B cell (primary cell): ENCODE results near the gene IL3RA. TPM values are rescaled to one million over a fixed set of nuclear protein-coding genes. Genes with fewer than 3 reads are reported as not detected.

Source experiments
- ATAC-seq: fragments of 200-7000 bp; cut with Tn5 transposase; one replicate; pipeline ENCODE4 v1.10.0; 2021; ENCODE audit warnings: low read depth, mild to moderate bottlenecking, moderate number of reproducible peaks, moderate library complexity
- CTCF ChIA-PET: fragments of 350-600 bp; sonication (Branson Sonifier 250); formaldehyde crosslinking; loops from one replicate; lab custom pipeline; 2021; ENCODE audit warnings: antibody characterized with exemption, inconsistent platforms; lab: Charles Lee
- POLR2A ChIA-PET: fragments of 350-600 bp; sonication (Branson Sonifier 250); formaldehyde crosslinking; loops from one replicate; lab custom pipeline; 2021; ENCODE audit warnings: antibody characterized with exemption; lab: Charles Lee
- DNase-seq: peaks from one replicate; pipeline ENCODE4 v3.0.0; 2013
- H2AFZ ChIP-seq: 2 replicates; pipeline ENCODE4 v1.6.1; 2012; ENCODE audit warnings: mild to moderate bottlenecking, low read depth, low read length; ENCODE audit not compliant: insufficient read depth, poor library complexity, severe bottlenecking
- H3K27ac ChIP-seq, 2 donors: 1 replicate in 1 of 2; 2 replicates in 1 of 2; pipeline ENCODE4 v1.5.1; 2012 to 2013; ENCODE audit warnings: low read length in 2 of 2, mild to moderate bottlenecking in 2 of 2, moderate library complexity in 1 of 2
- H3K27me3 ChIP-seq, 4 experiments: fragments of 200-600 bp in 1 of 4; sonication (generic) in 1 of 4; replicated peaks in 1 of 4; 1 replicate in 2 of 4; 2 replicates in 2 of 4; pipeline versions ENCODE4 v1.6.1 to v1.7.0; 2013 to 2016; ENCODE audit warnings: low read length in 3 of 4, mild to moderate bottlenecking in 2 of 4, mixed read lengths in 1 of 4, moderate library complexity in 1 of 4; ENCODE audit not compliant: insufficient read depth in 4 of 4, control insufficient read depth in 3 of 4; ENCODE audit errors: control extremely low read depth in 1 of 4
- H3K36me3 ChIP-seq, 2 experiments: replicated peaks in 1 of 2; 1 replicate in 1 of 2; 2 replicates in 1 of 2; pipeline versions ENCODE4 v1.6.1 to v1.7.1; 2013; ENCODE audit warnings: low read length in 1 of 2; ENCODE audit not compliant: insufficient read depth in 2 of 2, control insufficient read depth in 1 of 2; ENCODE audit errors: control extremely low read depth in 1 of 2, extremely low read depth in 1 of 2
- H3K4me1 ChIP-seq, 2 donors: fragments of 200-600 bp in 1 of 2; sonication (generic) in 1 of 2; 1 replicate in 1 of 2; 2 replicates in 1 of 2; pipeline versions ENCODE4 v1.5.1 to v1.6.1; 2013 to 2017; ENCODE audit warnings: low read length in 2 of 2; ENCODE audit not compliant: control insufficient read depth in 2 of 2, insufficient read depth in 2 of 2
- H3K4me2 ChIP-seq: replicated peaks from 2 replicates; pipeline ENCODE3; 2012; ENCODE audit warnings: mild to moderate bottlenecking, low read depth, low read length; ENCODE audit not compliant: poor library complexity, severe bottlenecking
- H3K4me3 ChIP-seq, 5 experiments: fragments of 200-600 bp in 1 of 5; sonication (generic) in 1 of 5; 1 replicate in 3 of 5; 2 replicates in 2 of 5; pipeline versions ENCODE4 v1.5.1 to v1.7.0; 2011 to 2016; ENCODE audit warnings: low read length in 4 of 5, mild to moderate bottlenecking in 4 of 5, low read depth in 2 of 5, control low read depth in 1 of 5, moderate library complexity in 1 of 5; ENCODE audit not compliant: insufficient read depth in 1 of 5; ENCODE audit errors: control extremely low read depth in 1 of 5, extremely low read depth in 1 of 5
- H3K79me2 ChIP-seq: fragments of 200-600 bp; sonication (generic); one replicate; pipeline ENCODE4 v1.6.0; 2016; ENCODE audit warnings: low read length; ENCODE audit not compliant: control insufficient read depth, insufficient read depth
- H3K9ac ChIP-seq: fragments of 200-600 bp; sonication (generic); 2 replicates; pipeline ENCODE4 v1.6.1; 2017; ENCODE audit warnings: mild to moderate bottlenecking, low read length, moderate library complexity
- H3K9me3 ChIP-seq, 3 donors: one replicate each; pipeline versions ENCODE4 v1.6.1 to v1.7.1; 2013; ENCODE audit warnings: low read length in 2 of 3; ENCODE audit not compliant: control insufficient read depth in 2 of 3, insufficient read depth in 1 of 3; ENCODE audit errors: control extremely low read depth in 1 of 3
- H4K20me1 ChIP-seq: 2 replicates; pipeline ENCODE4 v1.6.0; 2012; ENCODE audit warnings: mild to moderate bottlenecking, low read length; ENCODE audit not compliant: insufficient read depth, control insufficient read depth, poor library complexity, severe bottlenecking
- H3K27ac Mint-ChIP-seq: one replicate; pipeline ENCODE4 v1.8.0; 2021; ENCODE audit warnings: mixed read lengths
- H3K27me3 Mint-ChIP-seq: one replicate; pipeline ENCODE4 v1.8.0; 2021; ENCODE audit warnings: mixed read lengths
- H3K4me1 Mint-ChIP-seq: one replicate; pipeline ENCODE4 v1.8.0; 2021; ENCODE audit warnings: mixed read lengths
- H3K4me3 Mint-ChIP-seq: one replicate; pipeline ENCODE4 v1.8.0; 2021; ENCODE audit warnings: mixed read lengths
- H3K9me3 Mint-ChIP-seq: one replicate; pipeline ENCODE4 v1.8.0; 2022; ENCODE audit warnings: mixed read lengths; ENCODE audit not compliant: insufficient read depth
- CTCF ChIP-seq: fragments of 200-600 bp; IDR thresholded peaks from one replicate; pipeline ENCODE4 v1.8.0; 2022; ENCODE audit warnings: antibody characterized with exemption, mild to moderate bottlenecking
- EZH2 ChIP-seq: IDR thresholded peaks from 2 replicates; pipeline ENCODE4 v1.6.1; 2012; ENCODE audit warnings: borderline replicate concordance, low read depth, mild to moderate bottlenecking, moderate library complexity, low read length; ENCODE audit not compliant: insufficient read depth, poor library complexity, severe bottlenecking
- WGBS: methylation state at CpG from one replicate; pipeline ENCODE4 v1.1.5; 2013; ENCODE audit warnings: missing lambda C conversion rate; ENCODE audit not compliant: insufficient coverage; 5-methylcytosine and 5-hydroxymethylcytosine counted together
- intact Hi-C: fragments of 100-400 bp; cut with micrococcal nuclease; formaldehyde crosslinking; loops from one replicate; pipeline ENCODE4 v1.10.0; 2022
- polyA plus RNA-seq: library from polyadenylated mRNA; depleted of rRNA; stranded (reverse); fragments of >200 nt; gene quantifications from 2 replicates; pipeline ENCODE4 v1.2.3, GENCODE V29; 2012
- total RNA-seq, 2 donors: library from RNA; stranded (reverse); fragments of 120-200 nt in 1 of 2; gene quantifications; 1 replicate in 1 of 2; 2 replicates in 1 of 2; pipeline versions ENCODE4 v1.2.3 to v1.2.4, GENCODE V29; 2013 to 2022

Gene IL3RA
- total and polyA plus RNA-seq, 2 donors (not counting 1 experiment from before 2014, with no cell fraction given), result 1.6 to 31.6 TPM

- Mint-ChIP-seq H3K27me3 (no peaks in the 10 kb centered on the region), H3K27ac (no peak overlapping the region), H3K4me1 (no peaks in the 10 kb centered on the region), H3K9me3 (no peaks in the 10 kb centered on the region), H3K4me3 (no peak overlapping the region)
- Histone ChIP-seq H3K36me3 (peaks cover 0 to 9% of the 10 kb centered on the region in 2 experiments), H3K9ac (no peak overlapping the region), H3K27me3 (no peaks in the 10 kb centered on the region), H3K79me2 (no peaks in the 10 kb centered on the region), H3K9me3 (peaks cover 0 to 16% (median 0%) of the 10 kb centered on the region in 3 donors), H3K4me3 (no peak overlapping the region), H3K4me1 (no peaks in the 10 kb centered on the region), H2AFZ (no peak overlapping the region), H3K27ac (no peak overlapping the region), H3K4me2 (no peak overlapping the region), H4K20me1 (no peaks in the 10 kb centered on the region)
- no peak for ATAC-seq
- ChIA-PET CTCF (no interaction called here), POLR2A (no interaction called here)
- intact Hi-C loops, result no loop called here
- DNase-seq, result no peak
- TF ChIP-seq EZH2, result no peak
- TF ChIP-seq CTCF, result no peak
- WGBS, result 89% methylated on average over 2 of the region's 2 CpGs
Measured at GRCh38 chrX:1360171-1360570, 23.6 kb downstream of the IL3RA start.

- Histone ChIP-seq H2AFZ (no peak overlapping the region), H3K9ac (no peak overlapping the region), H3K27ac (no peak overlapping the region), H3K27me3 (no peaks in the 10 kb centered on the region), H3K9me3 (peaks cover 0 to 16% (median 0%) of the 10 kb centered on the region in 3 donors), H3K4me1 (no peaks in the 10 kb centered on the region), H4K20me1 (no peaks in the 10 kb centered on the region), H3K4me2 (no peak overlapping the region), H3K79me2 (no peaks in the 10 kb centered on the region), H3K4me3 (no peak overlapping the region), H3K36me3 (peaks cover 0 to 9% of the 10 kb centered on the region in 2 experiments)
- H3K4me3 Mint-ChIP-seq, result no peak overlapping the region
- H3K9me3 Mint-ChIP-seq, result no peaks in the 10 kb centered on the region
- no peak for ATAC-seq
- H3K4me1 Mint-ChIP-seq, result no peaks in the 10 kb centered on the region
- ChIA-PET POLR2A (no interaction called here), CTCF (no interaction called here)
- H3K27me3 Mint-ChIP-seq, result no peaks in the 10 kb centered on the region
- H3K27ac Mint-ChIP-seq, result no peak overlapping the region
- DNase-seq, result no peak
- intact Hi-C loops, result no loop called here
- no peak for TF ChIP-seq CTCF
- TF ChIP-seq EZH2, result no peak
- 90% methylated on average over 9 of the region's 12 CpGs for WGBS
Measured at GRCh38 chrX:1361275-1361674, 24.7 kb downstream of the IL3RA start.
